Measurements from ENCODE around the gene REPS2.

The REPS2 gene

GRCh38 chrX:17039826-17040225 lies 93.4 kb downstream of the REPS2 start:
- no peak overlapping the region for H3K27ac ChIP-seq (ENCODE audit: poor library complexity, severe bottlenecking)

GRCh38 chrX:17040711-17041110 lies 94.3 kb downstream of the REPS2 start:
- H3K9me3 ChIP-seq (ENCODE audit: severe bottlenecking): no peaks in the 10 kb centered on the region
- no peaks in the 10 kb centered on the region for H3K27me3 ChIP-seq (ENCODE audit: insufficient read depth, poor library complexity, severe bottlenecking)
- H3K4me1 ChIP-seq (ENCODE audit: insufficient read depth, poor library complexity, severe bottlenecking): peaks cover 4% of the 10 kb centered on the region
- H3K36me3 ChIP-seq (ENCODE audit: low read depth): no peaks in the 10 kb centered on the region
- H3K4me3 ChIP-seq (ENCODE audit: severe bottlenecking): no peak overlapping the region
- DNase-seq (ENCODE audit: low spot score) (no peak), ATAC-seq (ENCODE audit: low read depth) (no peak)
- TF ChIP-seq CTCF (IDR thresholded peaks at IDR 0.05; ENCODE audit: poor library complexity, severe bottlenecking): no peak
- no peak overlapping the region for H3K27ac ChIP-seq (ENCODE audit: poor library complexity, severe bottlenecking)

More at GRCh38 chrX:17039826-17040225, 93.4 kb downstream of the REPS2 start:
- Histone ChIP-seq H3K4me1 (ENCODE audit: insufficient read depth, poor library complexity, severe bottlenecking) (peaks cover 4% of the 10 kb centered on the region), H3K4me3 (ENCODE audit: severe bottlenecking) (no peak overlapping the region), H3K27me3 (ENCODE audit: insufficient read depth, poor library complexity, severe bottlenecking) (no peaks in the 10 kb centered on the region), H3K36me3 (ENCODE audit: low read depth) (no peaks in the 10 kb centered on the region), H3K9me3 (ENCODE audit: severe bottlenecking) (no peaks in the 10 kb centered on the region)
- ATAC-seq (ENCODE audit: low read depth) (no peak), DNase-seq (ENCODE audit: low spot score) (no peak)
- no peak for TF ChIP-seq CTCF (IDR thresholded peaks at IDR 0.05; ENCODE audit: poor library complexity, severe bottlenecking)

- Histone ChIP-seq H3K4me1 (ENCODE audit: insufficient read depth, poor library complexity, severe bottlenecking) (peaks cover 4% of the 10 kb centered on the region), H3K27ac (ENCODE audit: poor library complexity, severe bottlenecking) (no peak overlapping the region), H3K4me3 (ENCODE audit: severe bottlenecking) (no peak overlapping the region), H3K27me3 (ENCODE audit: insufficient read depth, poor library complexity, severe bottlenecking) (no peaks in the 10 kb centered on the region), H3K36me3 (ENCODE audit: low read depth) (no peaks in the 10 kb centered on the region), H3K9me3 (ENCODE audit: severe bottlenecking) (no peaks in the 10 kb centered on the region)
- DNase-seq (ENCODE audit: low spot score): no peak
- TF ChIP-seq CTCF (IDR thresholded peaks at IDR 0.05; ENCODE audit: poor library complexity, severe bottlenecking): no peak
- no peak for ATAC-seq (ENCODE audit: low read depth)
These were observed 95.6 kb downstream of the REPS2 start for GRCh38 chrX:17042037-17042436.

- no peak overlapping the region for H3K27ac ChIP-seq (ENCODE audit: poor library complexity, severe bottlenecking)
- no peaks in the 10 kb centered on the region for H3K9me3 ChIP-seq (ENCODE audit: severe bottlenecking)
- peak; percentile 77 for TF ChIP-seq CTCF (IDR thresholded peaks at IDR 0.05; ENCODE audit: poor library complexity, severe bottlenecking)
- no peaks in the 10 kb centered on the region for H3K36me3 ChIP-seq (ENCODE audit: low read depth)
- no peaks in the 10 kb centered on the region for H3K27me3 ChIP-seq (ENCODE audit: insufficient read depth, poor library complexity, severe bottlenecking)
- no peaks in the 10 kb centered on the region for H3K4me1 ChIP-seq (ENCODE audit: insufficient read depth, poor library complexity, severe bottlenecking)
- no peak overlapping the region for H3K4me3 ChIP-seq (ENCODE audit: severe bottlenecking)
- no peak for DNase-seq (ENCODE audit: low spot score)
- peak; percentile 64 for ATAC-seq (ENCODE audit: low read depth)
These were observed 100.1 kb downstream of the REPS2 start for GRCh38 chrX:17046478-17047097.

GRCh38 chrX:17047224-17047623 lies 100.8 kb downstream of the REPS2 start:
- DNase-seq (ENCODE audit: low spot score): no peak
- Histone ChIP-seq H3K36me3 (ENCODE audit: low read depth) (no peaks in the 10 kb centered on the region), H3K9me3 (ENCODE audit: severe bottlenecking) (no peaks in the 10 kb centered on the region), H3K27ac (ENCODE audit: poor library complexity, severe bottlenecking) (no peak overlapping the region), H3K4me1 (ENCODE audit: insufficient read depth, poor library complexity, severe bottlenecking) (no peaks in the 10 kb centered on the region), H3K4me3 (ENCODE audit: severe bottlenecking) (no peak overlapping the region), H3K27me3 (ENCODE audit: insufficient read depth, poor library complexity, severe bottlenecking) (no peaks in the 10 kb centered on the region)
- no peak for ATAC-seq (ENCODE audit: low read depth)
- no peak for TF ChIP-seq CTCF (IDR thresholded peaks at IDR 0.05; ENCODE audit: poor library complexity, severe bottlenecking)

Data from RWPE2 (cell line).